ENCODE measurements around the gene P2RY8.
"Not testable (repeated sequence)": the region's sequence is repeated elsewhere in the genome, so short reads cannot be mapped to it uniquely, and the experiment has no call there.

P2RY8 gene

GRCh38 chrX:1485033-1485432 is 52.0 kb downstream of the P2RY8 start:
- DNase-seq, result no peak

- no peak for DNase-seq
Measured at GRCh38 chrX:1484638-1485019, 52.4 kb downstream of the P2RY8 start.

- DNase-seq, result no peak
Measured at GRCh38 chrX:1483843-1484637, 52.9 kb downstream of the P2RY8 start.

GRCh38 chrX:1482530-1482928 is 54.5 kb downstream of the P2RY8 start:
- not testable (repeated sequence) for DNase-seq

- DNase-seq, result no peak
Measured at GRCh38 chrX:1481636-1482529, 55.1 kb downstream of the P2RY8 start.

GRCh38 chrX:1480082-1480785 is 56.8 kb downstream of the P2RY8 start:
- DNase-seq, result no peak

GRCh38 chrX:1477801-1478458 is 59.1 kb downstream of the P2RY8 start:
- DNase-seq, result no peak

- no peak for DNase-seq
Measured at GRCh38 chrX:1477229-1477628, 59.8 kb downstream of the P2RY8 start.

- no peak for DNase-seq
Measured at GRCh38 chrX:1476682-1477081, 60.3 kb downstream of the P2RY8 start.

- no peak for DNase-seq
Measured at GRCh38 chrX:1475881-1476280, 61.1 kb downstream of the P2RY8 start.

GRCh38 chrX:1475481-1475880 is 61.5 kb downstream of the P2RY8 start:
- DNase-seq, result no peak

- DNase-seq, result not testable (repeated sequence)
Measured at GRCh38 chrX:1474593-1474992, 62.4 kb downstream of the P2RY8 start.

- no peak for DNase-seq
Measured at GRCh38 chrX:1472975-1473374, 64.0 kb downstream of the P2RY8 start.

GRCh38 chrX:1468250-1468772 is 68.7 kb downstream of the P2RY8 start:
- peak; percentile 33 for DNase-seq

- no peak for DNase-seq
Measured at GRCh38 chrX:1466971-1467561, 69.9 kb downstream of the P2RY8 start.

- DNase-seq, result no peak
Measured at GRCh38 chrX:1466232-1466661, 70.7 kb downstream of the P2RY8 start.

GRCh38 chrX:1465286-1466231 is 71.4 kb downstream of the P2RY8 start:
- no peak for DNase-seq

GRCh38 chrX:1464971-1465285 is 72.1 kb downstream of the P2RY8 start:
- no peak for DNase-seq

- no peak for DNase-seq
Measured at GRCh38 chrX:1464041-1464970, 72.7 kb downstream of the P2RY8 start.

- DNase-seq, result no peak
Measured at GRCh38 chrX:1463581-1463980, 73.4 kb downstream of the P2RY8 start.

Data from SIG-M5 (cell line).